GM23248 (cell line): ENCODE data around the gene LYPD3. TPM values are rescaled to one million over a fixed set of nuclear protein-coding genes. Genes with fewer than 3 reads are reported as not detected.

Experiments
- DNase-seq: peaks from one replicate; pipeline ENCODE4 v3.0.0-alpha.2; 2015
- H2AFZ ChIP-seq: fragments of 200-600 bp; sonication (generic); 2 replicates; pipeline ENCODE4 v1.6.1; 2016; ENCODE audit warnings: antibody characterized with exemption
- H3F3A ChIP-seq: fragments of 200-600 bp; sonication (generic); 2 replicates; pipeline ENCODE4 v1.6.1; 2016; ENCODE audit warnings: mild to moderate bottlenecking, antibody characterized with exemption, mixed run types; ENCODE audit not compliant: insufficient read depth
- H3K27ac ChIP-seq: fragments of 200-600 bp; sonication (generic); 2 replicates; pipeline ENCODE4 v1.5.1; 2016; ENCODE audit warnings: mild to moderate bottlenecking
- H3K27me3 ChIP-seq: fragments of 200-600 bp; sonication (generic); replicated peaks from 2 replicates; pipeline ENCODE4 v1.6.1; 2016; ENCODE audit warnings: mild to moderate bottlenecking; ENCODE audit not compliant: insufficient read depth
- H3K36me3 ChIP-seq: fragments of 200-600 bp; sonication (generic); 2 replicates; pipeline ENCODE4 v1.6.1; 2016; ENCODE audit warnings: low read depth, mild to moderate bottlenecking
- H3K4me1 ChIP-seq: fragments of 200-600 bp; sonication (generic); 2 replicates; pipeline ENCODE4 v1.6.1; 2016; ENCODE audit warnings: mild to moderate bottlenecking; ENCODE audit not compliant: insufficient read depth
- H3K4me2 ChIP-seq: fragments of 200-600 bp; sonication (generic); one replicate; pipeline ENCODE4 v1.6.1; 2016; ENCODE audit warnings: mild to moderate bottlenecking; ENCODE audit not compliant: unreplicated experiment
- H3K4me3 ChIP-seq: fragments of 200-600 bp; sonication (generic); 2 replicates; pipeline ENCODE4 v1.5.1; 2016; ENCODE audit warnings: mild to moderate bottlenecking
- H3K79me2 ChIP-seq: fragments of 200-600 bp; sonication (generic); 2 replicates; pipeline ENCODE4 v1.6.1; 2016; ENCODE audit warnings: mild to moderate bottlenecking; ENCODE audit not compliant: insufficient read depth
- H3K9ac ChIP-seq: fragments of 200-600 bp; sonication (generic); 2 replicates; pipeline ENCODE4 v1.6.1; 2016; ENCODE audit warnings: mild to moderate bottlenecking
- H3K9me2 ChIP-seq: fragments of 200-600 bp; sonication (generic); 2 replicates; pipeline ENCODE4 v1.6.1; 2016; ENCODE audit warnings: mixed run types, mild to moderate bottlenecking, moderate library complexity; ENCODE audit not compliant: insufficient read depth
- H3K9me3 ChIP-seq: fragments of 200-600 bp; sonication (generic); one replicate; pipeline ENCODE4 v1.6.1; 2017; ENCODE audit warnings: low read depth
- H4K20me1 ChIP-seq: fragments of 200-600 bp; sonication (generic); 2 replicates; pipeline ENCODE4 v1.6.0; 2016; ENCODE audit not compliant: insufficient read depth
- EZH2 ChIP-seq: fragments of 200-600 bp; sonication (generic); IDR thresholded peaks from 2 replicates; pipeline ENCODE4 v1.6.1; 2018; ENCODE audit warnings: antibody characterized with exemption, mild to moderate bottlenecking; ENCODE audit not compliant: insufficient read depth, poor library complexity, severe bottlenecking
- EZH2phosphoT487 ChIP-seq: fragments of 200-600 bp; sonication (generic); IDR thresholded peaks from 2 replicates; pipeline ENCODE4 v1.6.1; 2018; ENCODE audit warnings: antibody characterized with exemption, moderate library complexity, mild to moderate bottlenecking, low read depth; ENCODE audit not compliant: insufficient read depth
- WGBS, 2 experiments: methylation state at CpG; one replicate each; pipeline ENCODE4 v1.1.6; 2015 to 2017; ENCODE audit warnings: low lambda C conversion rate in 2 of 2, low coverage in 1 of 2; ENCODE audit errors: missing lambda C conversion rate in 2 of 2; 5-methylcytosine and 5-hydroxymethylcytosine counted together
- in situ Hi-C: fragments of 300-500 bp; cut with MboI; formaldehyde crosslinking; loops from 2 replicates; pipeline ENCODE4 v1.15.0; 2020
- polyA plus RNA-seq: library from polyadenylated mRNA; unstranded; fragments of >200 nt; fragmentation: Nextera tagmentation; extraction: Ambion mirVana; gene quantifications from 2 replicates; pipeline ENCODE4 v1.2.1, GENCODE V29; 2016
- total RNA-seq: library from RNA; depleted of rRNA; stranded (reverse); fragments of >200 nt; shearing (Covaris generic); gene quantifications from 2 replicates; pipeline ENCODE4 v1.2.3, GENCODE V29; 2014

The LYPD3 gene
- total and polyA plus RNA-seq, 2 experiments from 2014 or later: 0.28 TPM; not detected in 1

DNA sequence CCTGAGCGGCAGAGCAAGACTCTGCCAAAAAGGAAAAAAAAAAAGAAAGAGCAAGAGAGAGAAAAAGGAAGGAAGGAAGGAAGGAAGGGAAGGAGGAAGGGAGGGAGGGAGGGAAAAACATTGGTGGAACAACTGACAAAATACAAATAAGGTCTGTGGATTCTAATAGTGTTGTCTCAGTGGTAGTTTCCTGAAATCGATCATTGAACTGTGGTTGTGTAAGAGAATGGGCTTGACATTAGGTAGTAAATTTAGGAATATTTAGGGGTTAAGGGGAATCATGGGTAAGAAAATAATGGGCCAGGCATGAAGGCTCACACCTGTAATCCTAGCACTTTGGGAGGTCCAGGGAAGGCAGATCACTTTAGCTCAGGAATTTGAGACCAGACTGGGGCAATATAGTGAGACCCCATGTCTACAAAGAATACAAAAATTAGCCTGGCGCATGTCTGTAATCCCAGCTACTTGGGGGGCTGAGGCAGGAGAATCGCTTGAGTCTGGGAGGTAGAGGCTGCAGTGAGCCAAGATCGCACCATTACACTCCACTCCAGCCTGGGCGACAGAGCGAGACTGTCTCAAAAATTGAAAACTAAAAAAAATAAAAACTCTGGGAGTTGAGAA, 24.7 kb upstream of the LYPD3 start:
- no peaks in the 10 kb centered on the region for H3K79me2 ChIP-seq
- H2AFZ ChIP-seq: no peak overlapping the region
- TF ChIP-seq EZH2phosphoT487 (no peak), EZH2 (no peak)
- no peak overlapping the region for H3K27ac ChIP-seq
- no peak overlapping the region for H3K4me3 ChIP-seq
- no peaks in the 10 kb centered on the region for H3K9me3 ChIP-seq
- WGBS, 2 experiments: 99 to 100% methylated on average over 7 of the region's 7 CpGs
- DNase-seq: no peak
- no peaks in the 10 kb centered on the region for H4K20me1 ChIP-seq
- no peaks in the 10 kb centered on the region for H3K36me3 ChIP-seq
- no peak overlapping the region for H3K9ac ChIP-seq
- in situ Hi-C loops: no loop called here
- no peaks in the 10 kb centered on the region for H3K4me1 ChIP-seq
- H3F3A ChIP-seq: no peaks in the 10 kb centered on the region
- no peaks in the 10 kb centered on the region for H3K9me2 ChIP-seq
- H3K4me2 ChIP-seq: no peak overlapping the region
- no peaks in the 10 kb centered on the region for H3K27me3 ChIP-seq

DNA sequence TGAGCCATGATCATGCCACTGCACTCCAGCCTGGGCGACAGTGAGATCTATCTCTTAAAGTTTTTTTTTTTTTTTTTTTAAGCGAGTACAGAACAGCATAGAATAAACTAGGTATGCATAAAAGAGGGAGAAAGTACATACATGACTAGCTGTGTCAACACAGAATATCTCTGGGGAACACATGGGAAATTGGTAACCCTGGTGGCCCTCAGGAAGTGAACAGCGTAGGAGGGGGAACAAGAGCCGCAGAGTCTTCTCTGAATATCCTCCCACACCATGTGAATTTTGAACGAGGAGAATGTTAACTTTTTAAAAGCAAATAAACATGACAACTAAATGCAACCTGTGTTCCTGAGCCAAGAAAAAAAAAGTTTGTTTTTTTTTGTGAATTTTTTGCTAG, 23.9 kb upstream of the LYPD3 start:
- Histone ChIP-seq H4K20me1 (no peaks in the 10 kb centered on the region), H3K9me2 (no peaks in the 10 kb centered on the region), H3K9ac (no peak overlapping the region), H2AFZ (no peak overlapping the region), H3K4me1 (no peaks in the 10 kb centered on the region), H3K36me3 (no peaks in the 10 kb centered on the region), H3K27ac (no peak overlapping the region), H3K4me2 (no peak overlapping the region), H3F3A (no peaks in the 10 kb centered on the region), H3K9me3 (no peaks in the 10 kb centered on the region), H3K79me2 (no peaks in the 10 kb centered on the region), H3K27me3 (no peaks in the 10 kb centered on the region), H3K4me3 (no peak overlapping the region)
- no peak for TF ChIP-seq EZH2phosphoT487
- TF ChIP-seq EZH2: no peak
- 82% methylated on average over 5 of the region's 5 CpGs for WGBS, 2 experiments
- no peak for DNase-seq
- in situ Hi-C loops: no loop called here

DNA sequence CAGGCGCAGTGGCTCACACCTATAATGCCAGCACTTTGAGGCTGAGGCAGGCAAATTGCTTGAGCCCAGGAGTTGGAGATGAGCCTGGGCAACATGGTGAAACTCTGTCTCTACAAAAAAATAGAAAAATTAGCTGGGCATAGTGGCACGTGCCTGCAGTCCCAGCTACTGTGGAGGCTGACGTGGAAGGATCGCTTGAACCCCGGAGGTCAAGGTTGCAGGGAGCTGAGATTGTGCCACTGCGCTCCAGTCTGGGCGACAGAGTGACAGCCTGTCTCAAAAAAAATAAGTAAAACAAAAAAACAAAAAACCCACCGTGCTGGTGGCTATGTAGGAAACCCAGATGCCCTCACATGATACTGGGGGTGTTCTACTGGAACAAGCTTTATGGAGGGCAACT, 22.8 kb upstream of the LYPD3 start:
- no peaks in the 10 kb centered on the region for H4K20me1 ChIP-seq
- H3K79me2 ChIP-seq: no peaks in the 10 kb centered on the region
- H3K36me3 ChIP-seq: no peaks in the 10 kb centered on the region
- H3K4me2 ChIP-seq: no peak overlapping the region
- H3K27ac ChIP-seq: no peak overlapping the region
- TF ChIP-seq EZH2phosphoT487 (no peak), EZH2 (no peak)
- in situ Hi-C loops: no loop called here
- H2AFZ ChIP-seq: no peak overlapping the region
- no peak overlapping the region for H3K4me3 ChIP-seq
- no peak overlapping the region for H3K9ac ChIP-seq
- no peaks in the 10 kb centered on the region for H3K27me3 ChIP-seq
- no peaks in the 10 kb centered on the region for H3K9me3 ChIP-seq
- no peaks in the 10 kb centered on the region for H3K9me2 ChIP-seq
- H3K4me1 ChIP-seq: no peaks in the 10 kb centered on the region
- 86 to 87% methylated on average over 5 to 8 of the region's 8 CpGs for WGBS, 2 experiments
- H3F3A ChIP-seq: no peaks in the 10 kb centered on the region
- no peak for DNase-seq

DNA sequence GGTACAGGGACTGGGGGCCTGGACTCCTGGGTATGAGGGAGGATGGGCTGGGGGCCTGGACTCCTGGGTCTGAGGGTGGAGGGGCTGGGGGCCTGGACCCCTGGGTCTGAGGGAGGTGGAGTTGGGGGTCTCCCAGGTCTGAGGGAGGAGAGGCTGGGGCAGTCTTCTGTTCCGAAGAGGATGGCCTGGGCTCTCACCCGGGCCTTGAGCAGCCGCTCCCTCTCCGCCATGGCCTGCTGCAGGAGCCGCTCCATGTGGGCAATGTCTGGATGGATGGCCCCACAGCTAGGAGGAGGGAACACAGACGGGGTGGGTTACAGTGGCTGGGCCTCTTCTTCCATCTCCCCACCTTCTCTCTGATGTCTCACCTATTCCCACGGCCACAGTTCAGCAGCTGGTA, 21.0 kb upstream of the LYPD3 start:
- Histone ChIP-seq H3K27me3 (no peaks in the 10 kb centered on the region), H3K79me2 (no peaks in the 10 kb centered on the region), H4K20me1 (no peaks in the 10 kb centered on the region), H3K9me2 (no peaks in the 10 kb centered on the region), H3K9ac (no peak overlapping the region), H3K4me1 (no peaks in the 10 kb centered on the region), H3K27ac (no peak overlapping the region), H2AFZ (no peak overlapping the region), H3F3A (no peaks in the 10 kb centered on the region), H3K9me3 (no peaks in the 10 kb centered on the region), H3K36me3 (no peaks in the 10 kb centered on the region), H3K4me2 (no peak overlapping the region), H3K4me3 (no peak overlapping the region)
- no peak for DNase-seq
- 63 to 83% methylated on average over 2 to 7 of the region's 7 CpGs for WGBS, 2 experiments
- TF ChIP-seq EZH2phosphoT487 (no peak), EZH2 (no peak)
- in situ Hi-C loops: no loop called here

DNA sequence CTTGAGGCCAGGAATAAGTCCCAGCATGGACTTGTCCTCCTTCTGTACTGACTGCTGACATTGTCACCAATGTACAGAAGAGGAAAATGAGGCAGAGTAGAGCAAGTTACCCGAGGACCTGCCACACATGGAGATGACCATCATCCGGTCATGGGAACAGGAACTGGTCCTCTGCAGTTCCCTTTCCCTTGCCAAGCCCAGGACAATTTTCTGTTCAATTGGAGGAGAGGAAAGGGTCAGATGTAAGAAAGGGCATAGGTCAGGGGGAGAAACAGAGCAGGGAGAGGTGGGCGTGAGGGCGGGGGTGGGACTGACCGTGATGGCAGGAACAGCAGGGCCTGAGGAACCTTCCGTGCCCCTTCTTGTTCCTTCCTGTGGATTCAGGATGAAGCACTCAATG, 20.5 kb upstream of the LYPD3 start:
- H3K27ac ChIP-seq: no peak overlapping the region
- no peak for TF ChIP-seq EZH2
- no peak for TF ChIP-seq EZH2phosphoT487
- no peaks in the 10 kb centered on the region for H3K36me3 ChIP-seq
- H3K4me3 ChIP-seq: no peak overlapping the region
- no peaks in the 10 kb centered on the region for H3K9me3 ChIP-seq
- no peak for DNase-seq
- no peaks in the 10 kb centered on the region for H3K79me2 ChIP-seq
- H3K4me1 ChIP-seq: no peaks in the 10 kb centered on the region
- in situ Hi-C loops: no loop called here
- no peak overlapping the region for H2AFZ ChIP-seq
- no peaks in the 10 kb centered on the region for H4K20me1 ChIP-seq
- no peak overlapping the region for H3K9ac ChIP-seq
- H3F3A ChIP-seq: no peaks in the 10 kb centered on the region
- H3K27me3 ChIP-seq: no peaks in the 10 kb centered on the region
- 74 to 80% methylated on average over 3 to 6 of the region's 6 CpGs for WGBS, 2 experiments
- no peak overlapping the region for H3K4me2 ChIP-seq
- H3K9me2 ChIP-seq: no peaks in the 10 kb centered on the region
